ENCODE data around the gene SSH2. TPM values are rescaled to one million over a fixed set of nuclear protein-coding genes. Genes with fewer than 3 reads are reported as not detected.
"Not testable (repeated sequence)": the region's sequence is repeated elsewhere in the genome, so short reads cannot be mapped to it uniquely, and the experiment has no call there.

Gene SSH2
- total and polyA plus RNA-seq, 2 donors (not counting 1 experiment from before 2014, with no cell fraction given): 51.5 to 183 TPM

DNA sequence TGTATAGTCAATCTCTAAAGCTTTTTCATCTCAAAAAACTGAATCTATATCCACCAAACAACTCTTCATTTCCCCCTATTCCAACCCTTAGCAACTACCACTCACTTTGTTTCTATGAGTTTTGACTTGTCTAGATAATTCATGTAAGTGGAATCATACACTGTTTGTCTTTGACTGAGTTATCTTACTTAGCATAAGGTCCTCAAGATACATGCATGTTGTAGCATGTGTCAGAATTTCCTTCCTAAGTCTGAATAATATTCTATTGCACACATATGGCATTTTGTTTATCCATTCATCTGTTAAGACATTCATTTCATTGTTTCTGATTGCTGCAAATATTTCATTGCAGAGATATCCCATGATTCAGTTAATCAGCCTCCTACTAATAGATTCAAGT is 72.2 kb downstream of the SSH2 start:
- Histone ChIP-seq H3K9me3 (ENCODE audit: control extremely low read depth in 1 of 3, control insufficient read depth in 2 of 3, insufficient read depth in 1 of 3, low read length in 2 of 3) (peaks cover 3 to 12% (median 6%) of the 10 kb centered on the region in 3 donors), H3K4me1 (ENCODE audit: control insufficient read depth in 2 of 2, insufficient read depth in 2 of 2, low read length in 2 of 2) (no peaks in the 10 kb centered on the region), H3K9ac (ENCODE audit: low read length) (no peak overlapping the region), H4K20me1 (ENCODE audit: control insufficient read depth, insufficient read depth, low read length, poor library complexity, severe bottlenecking) (peaks cover 29% of the 10 kb centered on the region), H3K4me3 (ENCODE audit: control extremely low read depth in 1 of 5, extremely low read depth in 1 of 5, insufficient read depth in 1 of 5, low read depth in 2 of 5, low read length in 4 of 5) (no peak overlapping the region), H2AFZ (ENCODE audit: insufficient read depth, low read depth, low read length, poor library complexity, severe bottlenecking) (no peak overlapping the region), H3K27me3 (replicated peaks in 1 of 4; ENCODE audit: control extremely low read depth in 1 of 4, control insufficient read depth in 3 of 4, insufficient read depth in 4 of 4, low read length in 3 of 4) (no peaks in the 10 kb centered on the region), H3K27ac (ENCODE audit: low read length in 2 of 2) (no peak overlapping the region), H3K79me2 (ENCODE audit: control insufficient read depth, insufficient read depth, low read length) (peaks cover 59% of the 10 kb centered on the region), H3K4me2 (replicated peaks; ENCODE audit: low read depth, low read length, poor library complexity, severe bottlenecking) (no peak overlapping the region), H3K36me3 (replicated peaks in 1 of 2; ENCODE audit: control extremely low read depth in 1 of 2, control insufficient read depth in 1 of 2, extremely low read depth in 1 of 2, insufficient read depth in 2 of 2, low read length in 1 of 2) (no peaks in the 10 kb centered on the region)
- H3K27ac Mint-ChIP-seq: no peak overlapping the region
- no peak for DNase-seq
- TF ChIP-seq EZH2 (IDR thresholded peaks at IDR 0.05; ENCODE audit: borderline replicate concordance, insufficient read depth, low read depth, low read length, poor library complexity, severe bottlenecking): no peak
- TF ChIP-seq, protein P1, sequence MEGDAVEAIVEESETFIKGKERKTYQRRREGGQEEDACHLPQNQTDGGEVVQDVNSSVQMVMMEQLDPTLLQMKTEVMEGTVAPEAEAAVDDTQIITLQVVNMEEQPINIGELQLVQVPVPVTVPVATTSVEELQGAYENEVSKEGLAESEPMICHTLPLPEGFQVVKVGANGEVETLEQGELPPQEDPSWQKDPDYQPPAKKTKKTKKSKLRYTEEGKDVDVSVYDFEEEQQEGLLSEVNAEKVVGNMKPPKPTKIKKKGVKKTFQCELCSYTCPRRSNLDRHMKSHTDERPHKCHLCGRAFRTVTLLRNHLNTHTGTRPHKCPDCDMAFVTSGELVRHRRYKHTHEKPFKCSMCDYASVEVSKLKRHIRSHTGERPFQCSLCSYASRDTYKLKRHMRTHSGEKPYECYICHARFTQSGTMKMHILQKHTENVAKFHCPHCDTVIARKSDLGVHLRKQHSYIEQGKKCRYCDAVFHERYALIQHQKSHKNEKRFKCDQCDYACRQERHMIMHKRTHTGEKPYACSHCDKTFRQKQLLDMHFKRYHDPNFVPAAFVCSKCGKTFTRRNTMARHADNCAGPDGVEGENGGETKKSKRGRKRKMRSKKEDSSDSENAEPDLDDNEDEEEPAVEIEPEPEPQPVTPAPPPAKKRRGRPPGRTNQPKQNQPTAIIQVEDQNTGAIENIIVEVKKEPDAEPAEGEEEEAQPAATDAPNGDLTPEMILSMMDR (IDR thresholded peaks at IDR 0.05): no peak
- intact Hi-C loops (cut with micrococcal nuclease): no loop called here
- H3K27me3 Mint-ChIP-seq: no peaks in the 10 kb centered on the region
- peaks cover 32% of the 10 kb centered on the region for H3K4me1 Mint-ChIP-seq
- no peak overlapping the region for H3K4me3 Mint-ChIP-seq
- no peak for ATAC-seq (ENCODE audit: low read depth)
- ChIA-PET POLR2A (no interaction called here), CTCF (no interaction called here)
- peaks cover 10% of the 10 kb centered on the region for H3K9me3 Mint-ChIP-seq (ENCODE audit: insufficient read depth)

DNA sequence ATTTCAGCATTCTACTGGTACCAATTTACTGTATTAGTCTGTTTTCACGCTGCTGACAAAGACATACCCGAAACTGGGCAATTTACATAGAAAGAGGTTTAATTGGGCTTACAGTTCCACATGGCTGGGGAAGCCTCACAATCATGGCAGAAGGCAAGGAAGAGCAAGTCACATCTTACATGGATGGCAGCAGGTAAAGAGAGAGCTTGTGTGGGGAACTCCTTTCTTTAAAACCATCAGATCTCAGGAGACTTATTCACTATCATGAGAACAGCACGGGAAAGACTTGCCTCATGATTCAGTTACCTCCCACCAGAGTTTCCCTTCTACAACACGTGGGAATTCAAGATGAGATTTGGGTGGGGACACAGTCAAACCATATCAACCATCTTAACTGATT is 72.9 kb downstream of the SSH2 start:
- H3K36me3 ChIP-seq (replicated peaks in 1 of 2; ENCODE audit: control extremely low read depth in 1 of 2, control insufficient read depth in 1 of 2, extremely low read depth in 1 of 2, insufficient read depth in 2 of 2, low read length in 1 of 2); H3K9ac ChIP-seq (ENCODE audit: low read length); H2AFZ ChIP-seq (ENCODE audit: insufficient read depth, low read depth, low read length, poor library complexity, severe bottlenecking); DNase-seq; intact Hi-C loops (cut with micrococcal nuclease); CTCF ChIA-PET; POLR2A ChIA-PET; ATAC-seq (ENCODE audit: low read depth); H3K4me3 ChIP-seq (ENCODE audit: control extremely low read depth in 1 of 5, extremely low read depth in 1 of 5, insufficient read depth in 1 of 5, low read depth in 2 of 5, low read length in 4 of 5); H3K4me1 ChIP-seq (ENCODE audit: control insufficient read depth in 2 of 2, insufficient read depth in 2 of 2, low read length in 2 of 2); H3K27me3 Mint-ChIP-seq; H3K4me2 ChIP-seq (replicated peaks; ENCODE audit: low read depth, low read length, poor library complexity, severe bottlenecking); H3K4me3 Mint-ChIP-seq; H3K9me3 Mint-ChIP-seq (ENCODE audit: insufficient read depth); H3K27me3 ChIP-seq (replicated peaks in 1 of 4; ENCODE audit: control extremely low read depth in 1 of 4, control insufficient read depth in 3 of 4, insufficient read depth in 4 of 4, low read length in 3 of 4); H3K27ac ChIP-seq (ENCODE audit: low read length in 2 of 2): not testable (repeated sequence)
- Mint-ChIP-seq H3K4me1 (peaks cover 27% of the 10 kb centered on the region), H3K27ac (peak overlapping the region; percentile 27)
- peaks cover 3 to 12% (median 6%) of the 10 kb centered on the region in 3 donors for H3K9me3 ChIP-seq (ENCODE audit: control extremely low read depth in 1 of 3, control insufficient read depth in 2 of 3, insufficient read depth in 1 of 3, low read length in 2 of 3)
- 73% methylated on average over 2 of the region's 4 CpGs for WGBS (ENCODE audit: insufficient coverage)
- peaks cover 22% of the 10 kb centered on the region for H4K20me1 ChIP-seq (ENCODE audit: control insufficient read depth, insufficient read depth, low read length, poor library complexity, severe bottlenecking)
- H3K79me2 ChIP-seq (ENCODE audit: control insufficient read depth, insufficient read depth, low read length): peaks cover 57% of the 10 kb centered on the region

Data from B cell (primary cell).